Upper lobe of left lung (tissue), 4 donors: ENCODE data around the gene PDGFRB.

Experiments used
- CTCF ChIP-seq, 6 experiments: fragments of 450-650 bp in 4 of 6; fragments of 200-600 bp in 2 of 6; sonication (generic) in 2 of 6; IDR thresholded peaks; one replicate each; pipeline ENCODE4 v1.5.1; 2016 to 2019; ENCODE audit warnings: antibody characterized with exemption in 6 of 6
- POLR2A ChIP-seq, 4 donors: fragments of 450-650 bp; IDR thresholded peaks; one replicate each; pipeline ENCODE4 v1.5.1; 2016 to 2017; ENCODE audit warnings: antibody characterized with exemption in 4 of 4, mild to moderate bottlenecking in 2 of 4

DNA sequence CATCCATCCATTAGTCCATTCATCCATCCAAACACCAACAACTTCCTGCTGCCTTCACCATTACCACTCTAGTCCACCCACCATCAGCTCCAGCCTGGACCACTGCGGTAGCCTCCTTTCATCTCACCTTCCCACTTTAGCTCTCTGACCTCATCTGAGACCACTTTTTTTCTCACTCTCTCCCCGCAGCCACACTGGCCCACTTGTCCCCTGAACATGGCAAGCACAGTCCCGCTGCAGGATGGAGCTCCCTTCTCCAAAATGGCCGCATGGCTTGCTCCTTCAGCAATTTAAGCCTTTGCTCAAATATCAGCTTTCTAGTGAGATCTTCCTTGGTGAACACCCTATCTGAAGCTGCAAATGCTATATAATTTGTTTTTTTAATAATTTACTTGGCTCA is 80.4 kb downstream of the PDGFRB start:
- TF ChIP-seq CTCF (IDR thresholded peaks at IDR 0.05), result no peak
- no peak for TF ChIP-seq POLR2A (IDR thresholded peaks at IDR 0.05)
